Measurements from ENCODE around the gene NME9. TPM values are rescaled to one million over a fixed set of nuclear protein-coding genes. Genes with fewer than 3 reads are reported as not detected.

NME9 gene
- total RNA-seq, 2 experiments from 2014 or later, result 0.20 to 0.43 TPM

DNA sequence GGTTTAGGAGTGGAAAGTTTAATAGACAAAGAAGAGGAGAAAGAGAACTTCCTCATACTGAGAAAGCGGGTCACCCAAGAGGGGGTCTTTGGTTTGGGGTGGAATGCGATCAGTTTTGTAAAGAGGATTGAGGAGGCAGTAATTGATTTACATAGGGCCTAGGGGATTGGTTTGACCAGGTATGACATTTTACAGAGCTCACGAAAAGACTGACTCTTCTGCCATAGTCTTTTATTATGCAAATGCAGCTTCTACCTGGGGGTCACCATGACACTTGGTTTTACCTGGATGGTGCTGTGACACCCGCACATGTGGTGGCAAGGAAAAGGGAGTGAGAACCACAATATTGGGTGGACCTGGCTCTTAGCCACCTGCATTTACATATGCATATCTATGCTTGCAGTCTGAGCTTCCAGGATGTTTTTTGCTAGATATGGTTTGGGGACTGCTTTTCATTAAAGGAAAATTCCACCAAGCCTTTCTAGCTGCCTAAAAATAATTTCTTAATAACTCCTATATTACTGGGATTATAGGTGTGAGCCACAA is 6.9 kb upstream of the NME9 start:
- Mint-ChIP-seq H3K36me3 (ENCODE audit: low read depth) (no peaks in the 10 kb centered on the region), H3K27me3 (peaks cover 10% of the 10 kb centered on the region), H3K4me3 (no peak overlapping the region), H3K27ac (no peak overlapping the region), H3K9me3 (no peaks in the 10 kb centered on the region), H3K4me1 (no peaks in the 10 kb centered on the region)
- POLR2A ChIA-PET, result no interaction called here
- no peak for DNase-seq
- CTCF ChIA-PET, result interaction anchor here (0.7 to 1.6 kb wide), 2 partner anchors 16 to 263 kb away, joined by 4 to 5 read pairs; no protein-coding TSS in a partner anchor

DNA sequence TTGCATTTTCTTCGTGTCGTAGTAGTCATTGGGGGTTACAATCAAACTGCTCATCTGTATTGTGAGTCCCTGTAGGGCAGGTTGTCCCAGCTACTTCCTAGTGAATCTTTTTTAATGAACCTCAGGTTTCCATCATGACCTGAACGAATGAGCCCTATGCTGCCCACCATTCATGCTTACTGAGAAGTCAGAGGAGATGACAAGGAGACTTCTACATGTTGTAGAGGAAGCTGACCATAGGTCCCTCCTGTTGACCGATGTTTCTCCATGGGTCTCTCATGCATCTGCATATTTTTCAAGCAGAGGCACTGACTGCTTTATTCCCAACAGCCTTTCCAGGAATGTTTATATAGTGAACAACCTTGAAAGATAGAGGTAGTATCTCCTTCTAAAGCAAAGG is 5.0 kb upstream of the NME9 start:
- ChIA-PET CTCF (no interaction called here), POLR2A (interaction anchor here (0.6 kb wide), 1 partner anchor 586 kb away, joined by 3 read pairs; no protein-coding TSS in a partner anchor)
- Mint-ChIP-seq H3K9me3 (no peaks in the 10 kb centered on the region), H3K4me1 (peaks cover 5% of the 10 kb centered on the region), H3K4me3 (no peak overlapping the region), H3K36me3 (ENCODE audit: low read depth) (no peaks in the 10 kb centered on the region), H3K27ac (no peak overlapping the region), H3K27me3 (peaks cover 8% of the 10 kb centered on the region)
- no peak for DNase-seq

- no peak overlapping the region for H3K27ac Mint-ChIP-seq
- POLR2A ChIA-PET, result no interaction called here
Observed at GRCh38 chr3:138332472-138333073, 2.9 kb upstream of the NME9 start.

GRCh38 chr3:138331143-138331894 is 1.7 kb upstream of the NME9 start:
- Mint-ChIP-seq H3K4me1 (peaks cover 22% of the 10 kb centered on the region), H3K36me3 (ENCODE audit: low read depth) (no peaks in the 10 kb centered on the region), H3K27ac (no peak overlapping the region), H3K9me3 (no peaks in the 10 kb centered on the region), H3K4me3 (no peak overlapping the region), H3K27me3 (peaks cover 4% of the 10 kb centered on the region)
- ChIA-PET POLR2A (no interaction called here), CTCF (interaction anchor here (1.2 kb wide), 1 partner anchor 103 kb away, joined by 3 read pairs; the partner anchor contains the start of gene ESYT3)
- DNase-seq, result no peak

More at GRCh38 chr3:138332472-138333073, 2.9 kb upstream of the NME9 start:
- peaks cover 6% of the 10 kb centered on the region for H3K27me3 Mint-ChIP-seq
- H3K4me3 Mint-ChIP-seq, result no peak overlapping the region
- CTCF ChIA-PET, result interaction anchor here (0.7 to 1.1 kb wide), 2 partner anchors 85 to 267 kb away, joined by 3 read pairs; no protein-coding TSS in a partner anchor
- no peaks in the 10 kb centered on the region for H3K9me3 Mint-ChIP-seq
- H3K36me3 Mint-ChIP-seq (ENCODE audit: low read depth), result no peaks in the 10 kb centered on the region
- peaks cover 22% of the 10 kb centered on the region for H3K4me1 Mint-ChIP-seq
- no peak for DNase-seq

DNA sequence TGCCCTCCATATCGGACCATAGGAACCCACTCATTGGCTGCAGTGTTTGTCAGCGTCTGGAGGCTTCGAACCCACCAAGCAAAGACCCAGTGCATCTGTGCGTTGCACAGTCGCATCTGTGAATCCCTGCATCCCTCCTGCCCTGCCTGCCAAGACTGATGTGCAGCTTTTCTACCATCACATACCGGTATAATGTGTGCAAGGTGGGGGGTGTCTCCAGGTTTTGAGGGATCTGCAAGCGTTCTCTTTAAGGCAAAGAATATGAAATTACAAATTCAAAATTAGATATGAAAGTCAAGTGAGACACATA is 288 bp upstream of the NME9 start:
- peak overlapping the region; percentile 87 for H3K4me3 Mint-ChIP-seq
- H3K27me3 Mint-ChIP-seq, result peaks cover 1% of the 10 kb centered on the region
- no peaks in the 10 kb centered on the region for H3K9me3 Mint-ChIP-seq
- DNase-seq, result no peak
- peaks cover 23% of the 10 kb centered on the region for H3K4me1 Mint-ChIP-seq
- peak overlapping the region; percentile 21 for H3K27ac Mint-ChIP-seq
- POLR2A ChIA-PET, result interaction anchor here (1.5 kb wide), 1 partner anchor 155 kb away, joined by 4 read pairs; the partner anchor contains the start of gene DBR1
- CTCF ChIA-PET, result no interaction called here
- H3K36me3 Mint-ChIP-seq (ENCODE audit: low read depth), result no peaks in the 10 kb centered on the region

DNA sequence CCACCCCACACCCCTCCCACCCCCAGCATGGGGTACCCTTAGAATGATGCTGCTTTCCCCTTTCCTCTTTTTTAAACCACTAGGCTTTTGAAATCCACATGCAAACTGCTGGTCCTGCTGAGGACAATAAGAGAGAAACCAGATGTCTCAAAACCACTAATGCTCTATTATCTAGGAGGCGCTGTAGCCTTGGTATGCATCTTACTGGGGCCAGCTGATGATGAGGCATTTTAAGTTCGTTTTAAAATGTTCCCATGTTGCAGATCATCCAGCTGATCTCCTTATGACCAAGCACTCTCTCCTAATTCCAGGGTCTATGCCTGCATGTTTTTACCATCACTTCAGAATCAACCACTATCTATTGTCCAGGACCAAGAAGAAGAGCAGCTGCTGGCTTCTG is 1.3 kb downstream of the NME9 start:
- CTCF ChIA-PET, result interaction anchor here (0.9 to 1.6 kb wide), 8 partner anchors 10 to 595 kb away, joined by 3 to 5 read pairs (median 3); no protein-coding TSS in a partner anchor
- Mint-ChIP-seq H3K27ac (no peak overlapping the region), H3K4me1 (peaks cover 36% of the 10 kb centered on the region), H3K27me3 (no peaks in the 10 kb centered on the region), H3K36me3 (ENCODE audit: low read depth) (no peaks in the 10 kb centered on the region), H3K9me3 (no peaks in the 10 kb centered on the region), H3K4me3 (peak overlapping the region; percentile 56)
- no peak for DNase-seq
- POLR2A ChIA-PET, result interaction anchor here (0.9 to 1.2 kb wide), 2 partner anchors 137 to 141 kb away, joined by 3 to 7 read pairs; partner anchors contain the start of gene ARMC8

DNA sequence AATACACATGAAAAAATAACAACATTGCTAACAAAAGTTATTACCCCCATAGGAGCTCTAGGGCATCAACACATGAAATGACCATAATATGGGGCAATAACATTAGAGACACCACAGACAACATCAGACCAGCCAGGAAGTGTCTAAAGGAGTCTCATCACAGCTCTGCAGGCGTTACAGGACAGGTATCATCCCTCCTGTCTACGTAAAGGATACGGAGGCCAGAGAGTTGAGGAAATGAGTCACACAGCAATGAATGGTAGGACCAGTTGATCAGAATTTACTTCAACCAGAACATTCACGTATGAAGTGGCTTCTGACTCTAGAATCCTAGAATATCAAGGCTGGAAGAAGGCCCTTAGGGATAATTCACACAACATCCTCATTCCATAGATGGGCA is 1.8 kb downstream of the NME9 start:
- POLR2A ChIA-PET, result no interaction called here
- no peaks in the 10 kb centered on the region for H3K27me3 Mint-ChIP-seq
- H3K9me3 Mint-ChIP-seq, result no peaks in the 10 kb centered on the region
- no peak overlapping the region for H3K27ac Mint-ChIP-seq
- peak overlapping the region; percentile 10 for H3K4me3 Mint-ChIP-seq
- H3K36me3 Mint-ChIP-seq (ENCODE audit: low read depth), result no peaks in the 10 kb centered on the region
- CTCF ChIA-PET, result interaction anchor here (1.6 kb wide), 2 partner anchors 15 to 137 kb away, joined by 3 to 5 read pairs; no protein-coding TSS in a partner anchor
- no peak for DNase-seq
- peaks cover 37% of the 10 kb centered on the region for H3K4me1 Mint-ChIP-seq

GRCh38 chr3:138326866-138327595 is 2.6 kb downstream of the NME9 start:
- CTCF ChIA-PET, result interaction anchor here (0.8 to 1.6 kb wide), 2 partner anchors 136 to 597 kb away, joined by 3 read pairs; no protein-coding TSS in a partner anchor
- no peak for DNase-seq
- no peaks in the 10 kb centered on the region for H3K36me3 Mint-ChIP-seq (ENCODE audit: low read depth)
- H3K4me3 Mint-ChIP-seq, result no peak overlapping the region
- H3K27ac Mint-ChIP-seq, result no peak overlapping the region
- H3K27me3 Mint-ChIP-seq, result no peaks in the 10 kb centered on the region
- H3K4me1 Mint-ChIP-seq, result peaks cover 39% of the 10 kb centered on the region
- POLR2A ChIA-PET, result no interaction called here
- H3K9me3 Mint-ChIP-seq, result no peaks in the 10 kb centered on the region

GRCh38 chr3:138325990-138326389 is 3.7 kb downstream of the NME9 start:
- no peak overlapping the region for H3K27ac Mint-ChIP-seq
- H3K4me3 Mint-ChIP-seq, result no peak overlapping the region
- POLR2A ChIA-PET, result no interaction called here

GRCh38 chr3:138323971-138324370 is 5.7 kb downstream of the NME9 start:
- Mint-ChIP-seq H3K27ac (no peak overlapping the region), H3K9me3 (no peaks in the 10 kb centered on the region), H3K36me3 (ENCODE audit: low read depth) (no peaks in the 10 kb centered on the region), H3K27me3 (no peaks in the 10 kb centered on the region), H3K4me3 (no peak overlapping the region), H3K4me1 (peaks cover 35% of the 10 kb centered on the region)
- CTCF ChIA-PET, result no interaction called here
- POLR2A ChIA-PET, result no interaction called here
- no peak for DNase-seq

More at GRCh38 chr3:138325990-138326389, 3.7 kb downstream of the NME9 start:
- Mint-ChIP-seq H3K9me3 (no peaks in the 10 kb centered on the region), H3K27me3 (no peaks in the 10 kb centered on the region), H3K4me1 (peaks cover 42% of the 10 kb centered on the region), H3K36me3 (ENCODE audit: low read depth) (no peaks in the 10 kb centered on the region)
- DNase-seq, result no peak
- CTCF ChIA-PET, result interaction anchor here (0.8 kb wide), 1 partner anchor 598 kb away, joined by 3 read pairs; no protein-coding TSS in a partner anchor

DNA sequence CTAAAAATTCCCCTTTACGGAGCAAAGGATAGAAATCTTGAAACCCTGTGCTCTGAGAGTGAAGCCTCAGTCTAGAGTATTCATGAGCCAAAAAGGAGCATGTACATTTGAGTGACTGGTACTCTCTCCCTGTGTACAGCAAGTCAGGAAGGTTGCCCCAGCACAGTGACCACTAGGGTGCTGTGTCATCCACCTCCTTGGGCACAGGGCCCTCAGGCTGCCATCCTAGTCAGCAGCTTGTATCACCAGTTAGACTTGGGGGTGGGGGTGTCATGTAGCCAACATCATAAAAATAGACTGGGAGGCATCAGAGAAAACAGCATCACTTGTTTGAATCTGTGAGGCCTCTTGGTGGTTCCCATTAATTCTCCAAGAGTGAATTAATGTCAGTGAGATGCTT is 12.0 kb downstream of the NME9 start:
- Mint-ChIP-seq H3K36me3 (ENCODE audit: low read depth) (no peaks in the 10 kb centered on the region), H3K27me3 (peaks cover 1% of the 10 kb centered on the region), H3K4me1 (peaks cover 7% of the 10 kb centered on the region), H3K4me3 (no peak overlapping the region), H3K27ac (no peak overlapping the region), H3K9me3 (no peaks in the 10 kb centered on the region)
- POLR2A ChIA-PET, result no interaction called here
- DNase-seq, result no peak
- CTCF ChIA-PET, result no interaction called here

DNA sequence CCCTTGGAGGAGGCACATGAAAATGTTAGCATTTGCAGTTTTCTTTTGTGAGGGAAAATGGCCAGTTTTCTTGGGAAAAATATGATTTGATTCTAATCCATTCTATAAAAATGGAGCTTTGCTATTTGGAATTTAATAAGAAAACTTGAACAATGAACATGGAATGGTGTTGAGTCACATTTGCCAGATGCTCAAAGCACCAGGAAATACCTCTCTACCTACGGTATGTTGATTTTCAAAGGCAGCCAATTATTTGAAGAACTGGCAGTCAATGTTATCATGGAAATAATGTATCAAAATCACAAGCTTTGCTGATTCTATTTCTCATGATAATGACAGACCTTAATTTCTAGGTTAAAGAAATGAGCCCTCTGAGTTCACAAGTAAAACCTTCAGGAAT is 14.9 kb downstream of the NME9 start:
- POLR2A ChIA-PET, result no interaction called here
- Mint-ChIP-seq H3K36me3 (ENCODE audit: low read depth) (peaks cover 5% of the 10 kb centered on the region), H3K4me1 (no peaks in the 10 kb centered on the region), H3K9me3 (peaks cover 4% of the 10 kb centered on the region), H3K27me3 (peaks cover 24% of the 10 kb centered on the region), H3K4me3 (no peak overlapping the region), H3K27ac (no peak overlapping the region)
- DNase-seq, result no peak
- CTCF ChIA-PET, result interaction anchor here (0.9 kb wide), 1 partner anchor 14 kb away, joined by 3 read pairs; no protein-coding TSS in a partner anchor

DNA sequence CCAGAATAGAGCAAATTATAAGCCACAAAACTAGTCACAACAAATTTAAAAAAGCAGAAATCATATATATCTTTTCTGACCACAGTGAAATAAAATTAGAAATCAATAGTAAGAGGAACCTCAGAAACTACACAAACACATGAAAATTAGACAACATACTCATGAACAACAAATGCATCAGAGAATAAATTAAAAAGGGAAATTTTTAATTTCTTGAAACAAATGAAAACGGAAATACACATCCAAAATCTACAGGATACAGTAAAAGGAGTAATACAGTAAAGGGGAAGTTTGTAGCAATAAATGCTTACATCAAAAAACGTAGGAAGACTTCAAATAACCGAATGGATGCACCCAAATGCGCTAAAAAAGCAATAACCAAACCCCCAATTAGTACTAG is 19.2 kb downstream of the NME9 start:
- Mint-ChIP-seq H3K27me3 (peaks cover 24% of the 10 kb centered on the region), H3K4me1 (no peaks in the 10 kb centered on the region), H3K27ac (no peak overlapping the region), H3K9me3 (peaks cover 17% of the 10 kb centered on the region), H3K36me3 (ENCODE audit: low read depth) (peaks cover 5% of the 10 kb centered on the region), H3K4me3 (no peak overlapping the region)
- DNase-seq, result no peak
- ChIA-PET POLR2A (no interaction called here), CTCF (no interaction called here)
